SH-SY5Y (cell line): Measurements from ENCODE around the gene MRPL30.

Source experiments
- GATA2 ChIP-seq: IDR thresholded peaks from 2 replicates; pipeline ENCODE4 v1.6.1; 2011; ENCODE audit warnings: mild to moderate bottlenecking, low read depth, low read length
- GATA3 ChIP-seq: IDR thresholded peaks from 2 replicates; pipeline ENCODE4 v1.6.1; 2011; ENCODE audit warnings: low read depth, mild to moderate bottlenecking, low read length, moderate library complexity

Gene MRPL30

GRCh38 chr2:99238599-99238998 is 57.6 kb downstream of the MRPL30 start:
- no peak for TF ChIP-seq GATA2
- no peak for TF ChIP-seq GATA3

GRCh38 chr2:99240431-99240830 is 59.4 kb downstream of the MRPL30 start:
- no peak for TF ChIP-seq GATA2
- no peak for TF ChIP-seq GATA3

GRCh38 chr2:99242151-99242550 is 61.2 kb downstream of the MRPL30 start:
- no peak for TF ChIP-seq GATA3
- no peak for TF ChIP-seq GATA2
